Esophagus muscularis mucosa (tissue), 3 donors: ENCODE measurements around the gene NRIP1.

Experiments
- POLR2A ChIP-seq: fragments of 450-650 bp; IDR thresholded peaks from one replicate; pipeline ENCODE4 v1.6.1; 2017; ENCODE audit warnings: antibody characterized with exemption, moderate library complexity, mild to moderate bottlenecking, low read depth
- TF ChIP-seq, protein P1 (sequence below), 3 experiments: fragments of 200-600 bp in 2 of 3; fragments of 450-650 bp in 1 of 3; sonication (generic) in 2 of 3; IDR thresholded peaks; one replicate each; pipeline ENCODE4 v1.5.1; 2017 to 2019; ENCODE audit warnings: antibody characterized with exemption in 3 of 3, mild to moderate bottlenecking in 2 of 3, moderate library complexity in 1 of 3

DNA sequence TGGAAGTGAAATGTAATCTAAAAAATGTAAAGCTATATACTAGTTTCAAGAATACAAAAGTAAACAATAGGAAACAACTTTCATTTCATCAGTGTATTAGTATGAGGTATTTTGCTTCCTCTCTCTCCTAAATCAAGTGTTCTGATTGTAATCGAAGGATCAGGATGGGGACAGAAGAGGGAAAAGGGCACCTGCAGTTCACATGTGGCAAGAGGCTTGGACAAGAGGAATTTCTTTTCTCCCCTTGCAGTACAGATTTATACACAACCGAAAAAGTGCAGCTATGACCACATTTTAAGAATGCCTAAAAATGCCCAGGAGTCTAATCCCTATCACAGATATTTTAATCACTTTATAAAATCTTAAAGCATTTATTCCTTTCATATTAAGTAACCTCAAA, 63.7 kb downstream of the NRIP1 start:
- no peak for TF ChIP-seq POLR2A
- TF ChIP-seq, protein P1, sequence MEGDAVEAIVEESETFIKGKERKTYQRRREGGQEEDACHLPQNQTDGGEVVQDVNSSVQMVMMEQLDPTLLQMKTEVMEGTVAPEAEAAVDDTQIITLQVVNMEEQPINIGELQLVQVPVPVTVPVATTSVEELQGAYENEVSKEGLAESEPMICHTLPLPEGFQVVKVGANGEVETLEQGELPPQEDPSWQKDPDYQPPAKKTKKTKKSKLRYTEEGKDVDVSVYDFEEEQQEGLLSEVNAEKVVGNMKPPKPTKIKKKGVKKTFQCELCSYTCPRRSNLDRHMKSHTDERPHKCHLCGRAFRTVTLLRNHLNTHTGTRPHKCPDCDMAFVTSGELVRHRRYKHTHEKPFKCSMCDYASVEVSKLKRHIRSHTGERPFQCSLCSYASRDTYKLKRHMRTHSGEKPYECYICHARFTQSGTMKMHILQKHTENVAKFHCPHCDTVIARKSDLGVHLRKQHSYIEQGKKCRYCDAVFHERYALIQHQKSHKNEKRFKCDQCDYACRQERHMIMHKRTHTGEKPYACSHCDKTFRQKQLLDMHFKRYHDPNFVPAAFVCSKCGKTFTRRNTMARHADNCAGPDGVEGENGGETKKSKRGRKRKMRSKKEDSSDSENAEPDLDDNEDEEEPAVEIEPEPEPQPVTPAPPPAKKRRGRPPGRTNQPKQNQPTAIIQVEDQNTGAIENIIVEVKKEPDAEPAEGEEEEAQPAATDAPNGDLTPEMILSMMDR (IDR thresholded peaks at IDR 0.05), result no peak
